ENCODE data around the gene ZNF200.

ZNF200 gene

GRCh38 chr16:3234857-3235561 lies at the start of gene ZNF200:
Gene ZNF200, minus strand, starts transcription at chr16:3235158. Its CDS starts 1,403 bp downstream, at chr16:3233755.
- CTCF ChIA-PET, result interaction anchor here (0.7 to 1.7 kb wide), 4 partner anchors 31 to 206 kb away, joined by 3 to 4 read pairs (median 4); no protein-coding TSS in a partner anchor
- peak within 1 kb of the TSS; percentile 100 for H3K4me3 ChIP-seq (ENCODE audit: low read depth, low read length)
- DNase-seq (ENCODE audit: low read depth, low spot score), result peak; percentile 47
- POLR2A ChIA-PET, result interaction anchor here (0.6 kb wide), 1 partner anchor 53 kb away, joined by 3 read pairs; no protein-coding TSS in a partner anchor
- no peak for TF ChIP-seq CTCF (IDR thresholded peaks at IDR 0.05; ENCODE audit: insufficient read depth, low read length, missing control alignments)

- no peak for DNase-seq (ENCODE audit: low read depth, low spot score)
- no peak for TF ChIP-seq CTCF (IDR thresholded peaks at IDR 0.05; ENCODE audit: insufficient read depth, low read length, missing control alignments)
- H3K4me3 ChIP-seq (ENCODE audit: low read depth, low read length), result peak overlapping the region; percentile 92
- POLR2A ChIA-PET, result interaction anchor here (1.3 to 1.9 kb wide), 3 partner anchors 17 to 30 kb away, joined by 4 to 11 read pairs (median 10); partner anchors contain the start of genes TIGD7 and ZNF75A
- CTCF ChIA-PET, result interaction anchor here (1.1 to 3.0 kb wide), 3 partner anchors 14 to 21 kb away, joined by 3 to 24 read pairs (median 4); no protein-coding TSS in a partner anchor
Measured at GRCh38 chr16:3283543-3284447, 48.8 kb upstream of the ZNF200 start.

- peak; percentile 94 for DNase-seq (ENCODE audit: low read depth, low spot score)
- peak within 1 kb of the TSS; percentile 92 for H3K4me3 ChIP-seq (ENCODE audit: low read depth, low read length)
- no peak for TF ChIP-seq CTCF (IDR thresholded peaks at IDR 0.05; ENCODE audit: insufficient read depth, low read length, missing control alignments)
- POLR2A ChIA-PET, result interaction anchor here (0.7 to 1.9 kb wide), 11 partner anchors 8 to 305 kb away, joined by 3 to 11 read pairs (median 4); partner anchors contain the start of genes TIGD7, ZNF174, ZNF75A and ZSCAN32
- CTCF ChIA-PET, result interaction anchor here (1.1 to 3.0 kb wide), 2 partner anchors 13 to 16 kb away, joined by 4 to 24 read pairs; no protein-coding TSS in a partner anchor
Measured at GRCh38 chr16:3282730-3283542, 48.0 kb upstream of the ZNF200 start, which contains the start of gene ZNF263. Gene ZNF263, plus strand, starts transcription at chr16:3283491. Its CDS starts 328 bp downstream, at chr16:3283819.

- POLR2A ChIA-PET, result interaction anchor here (0.7 to 1.9 kb wide), 10 partner anchors 9 to 305 kb away, joined by 3 to 11 read pairs (median 4); partner anchors contain the start of genes TIGD7, ZNF174, ZNF75A and ZSCAN32
- CTCF ChIA-PET, result interaction anchor here (1.1 to 3.0 kb wide), 2 partner anchors 12 to 15 kb away, joined by 4 to 24 read pairs; no protein-coding TSS in a partner anchor
- no peak for DNase-seq (ENCODE audit: low read depth, low spot score)
- TF ChIP-seq CTCF (IDR thresholded peaks at IDR 0.05; ENCODE audit: insufficient read depth, low read length, missing control alignments), result no peak
- peak overlapping the region; percentile 92 for H3K4me3 ChIP-seq (ENCODE audit: low read depth, low read length)
Measured at GRCh38 chr16:3282103-3282729, 47.3 kb upstream of the ZNF200 start.

- TF ChIP-seq CTCF (IDR thresholded peaks at IDR 0.05; ENCODE audit: insufficient read depth, low read length, missing control alignments), result no peak
Measured at GRCh38 chr16:3281222-3281820, 46.4 kb upstream of the ZNF200 start.

More at GRCh38 chr16:3281222-3281820, 46.4 kb upstream of the ZNF200 start:
- no peak for DNase-seq (ENCODE audit: low read depth, low spot score)
- POLR2A ChIA-PET, result no interaction called here
- CTCF ChIA-PET, result interaction anchor here (5.7 kb wide), 1 partner anchor 14 kb away, joined by 47 read pairs; no protein-coding TSS in a partner anchor
- H3K4me3 ChIP-seq (ENCODE audit: low read depth, low read length), result no peak overlapping the region
